Myocyte (in vitro differentiated cells): ENCODE data around the gene KRTAP5-8. TPM values are rescaled to one million over a fixed set of nuclear protein-coding genes. Genes with fewer than 3 reads are reported as not detected.

Experiments
- DNase-seq: peaks from one replicate; pipeline ENCODE4 v3.0.0-alpha.2; 2012; ENCODE audit warnings: low read depth
- polyA plus RNA-seq: library from polyadenylated mRNA; unstranded; fragments of >200 nt; gene quantifications from one replicate; pipeline ENCODE4 v1.2.1, GENCODE V29; 2012; ENCODE audit warnings: missing spikeins
- total RNA-seq: library from RNA; depleted of rRNA; stranded (reverse); fragments of >200 nt; gene quantifications from 2 replicates; pipeline ENCODE4 v1.2.3, GENCODE V29; 2014

The KRTAP5-8 gene, protein sequence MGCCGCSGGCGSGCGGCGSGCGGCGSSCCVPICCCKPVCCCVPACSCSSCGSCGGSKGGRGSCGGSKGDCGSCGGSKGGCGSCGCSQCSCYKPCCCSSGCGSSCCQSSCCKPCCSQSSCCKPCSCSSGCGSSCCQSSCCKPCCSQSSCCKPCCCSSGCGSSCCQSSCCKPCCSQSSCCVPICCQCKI
- total RNA-seq = 0.21 TPM in 1 of 2 replicates, not detected in the other
- not detected for polyA plus RNA-seq

- peak; percentile 9 for DNase-seq
Observed at GRCh38 chr11:71537977-71538665, at the start of gene KRTAP5-8. Gene KRTAP5-8 (plus strand): TSS chr11:71538025. CDS start chr11:71538056, 31 bp downstream.

GRCh38 chr11:71488681-71489270, 49.0 kb upstream of the KRTAP5-8 start:
- no peak for DNase-seq

- no peak for DNase-seq
Observed at GRCh38 chr11:71489311-71490043, 48.3 kb upstream of the KRTAP5-8 start.

DNA sequence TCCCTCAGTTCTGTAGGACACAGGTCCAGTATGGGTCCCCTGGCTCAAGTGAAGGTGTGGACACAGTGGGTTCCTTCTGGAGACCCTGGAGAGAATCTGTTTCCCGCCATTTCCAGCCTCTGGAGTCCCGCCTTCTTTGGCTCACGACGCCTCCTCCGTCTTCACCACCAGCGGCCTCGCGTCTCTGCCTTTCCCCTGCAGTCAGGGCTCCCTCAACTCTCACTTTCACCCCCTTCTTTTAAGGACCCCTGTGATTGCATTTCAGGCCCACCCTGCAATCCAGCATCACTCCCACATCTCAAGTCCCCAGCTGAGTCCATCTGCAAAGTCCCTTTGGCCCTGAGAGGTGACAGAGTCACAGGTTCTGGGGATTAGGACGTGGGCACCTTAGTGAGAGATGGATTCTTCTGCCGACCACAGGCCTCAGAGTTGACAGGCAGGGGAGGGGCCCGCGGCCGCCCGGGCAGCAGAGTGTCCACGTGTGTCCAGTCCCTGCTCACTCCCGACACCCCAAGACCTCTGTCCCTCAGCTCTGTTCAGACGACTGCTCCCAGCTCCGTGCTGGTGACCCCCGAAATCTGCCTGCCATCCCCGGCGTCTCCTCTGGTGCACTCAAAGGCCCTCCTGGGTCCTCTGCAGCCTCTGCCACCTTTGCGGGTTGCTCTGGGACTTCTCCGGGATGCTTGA, 47.6 kb upstream of the KRTAP5-8 start:
- no peak for DNase-seq

DNA sequence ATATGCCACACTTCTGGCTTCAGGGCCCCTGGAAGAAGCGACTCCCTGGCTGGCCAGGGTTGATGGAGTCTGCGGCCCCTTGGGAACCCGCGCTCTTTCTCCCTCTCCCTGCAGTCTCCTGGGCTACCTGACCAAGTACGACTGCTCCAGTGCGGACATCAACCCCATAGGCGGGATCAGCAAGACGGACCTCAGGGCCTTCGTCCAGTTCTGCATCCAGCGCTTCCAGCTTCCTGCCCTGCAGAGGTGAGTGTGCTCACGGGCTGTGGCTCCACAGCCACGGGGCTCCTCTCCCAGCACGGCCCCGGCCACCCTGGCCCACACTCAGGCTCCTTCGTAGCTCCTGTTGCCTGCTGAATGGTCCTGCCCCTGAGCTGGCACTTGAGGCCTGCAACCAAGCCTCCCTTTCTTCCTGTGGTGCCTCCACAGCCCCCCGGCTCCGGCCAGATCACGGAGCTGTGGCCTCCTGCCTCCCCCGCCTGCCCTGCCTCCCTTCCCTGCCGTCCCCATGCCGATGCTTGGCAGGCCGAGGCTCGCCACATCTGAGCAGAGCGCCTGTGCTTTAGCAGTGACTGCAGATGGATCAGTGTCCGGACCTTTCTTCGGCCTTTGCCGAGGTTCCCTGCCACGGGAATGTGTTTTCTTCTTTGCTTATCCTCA, 47.0 kb upstream of the KRTAP5-8 start:
- no peak for DNase-seq

- DNase-seq = no peak
Observed at GRCh38 chr11:71491531-71491930, 46.3 kb upstream of the KRTAP5-8 start.

DNA sequence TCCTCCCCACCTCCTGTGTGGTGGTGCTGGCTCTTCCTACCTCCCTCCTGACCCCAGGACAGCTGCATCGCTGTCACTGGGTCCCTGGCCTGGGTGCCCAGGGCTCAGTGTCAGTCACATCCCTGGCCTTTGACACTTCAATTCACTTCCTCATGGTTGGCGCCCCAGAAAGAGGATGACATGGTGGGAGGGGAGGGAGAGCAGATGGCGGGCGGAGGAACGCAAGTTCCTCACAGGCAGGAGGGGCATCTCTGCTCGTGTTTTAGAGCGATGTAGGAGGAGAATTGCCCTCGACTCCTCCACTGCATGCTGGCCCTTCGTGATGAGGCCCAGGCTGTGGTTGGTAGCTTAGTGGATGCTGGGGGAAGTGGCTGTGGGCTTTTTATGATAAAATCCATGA, 45.9 kb upstream of the KRTAP5-8 start:
- no peak for DNase-seq

DNA sequence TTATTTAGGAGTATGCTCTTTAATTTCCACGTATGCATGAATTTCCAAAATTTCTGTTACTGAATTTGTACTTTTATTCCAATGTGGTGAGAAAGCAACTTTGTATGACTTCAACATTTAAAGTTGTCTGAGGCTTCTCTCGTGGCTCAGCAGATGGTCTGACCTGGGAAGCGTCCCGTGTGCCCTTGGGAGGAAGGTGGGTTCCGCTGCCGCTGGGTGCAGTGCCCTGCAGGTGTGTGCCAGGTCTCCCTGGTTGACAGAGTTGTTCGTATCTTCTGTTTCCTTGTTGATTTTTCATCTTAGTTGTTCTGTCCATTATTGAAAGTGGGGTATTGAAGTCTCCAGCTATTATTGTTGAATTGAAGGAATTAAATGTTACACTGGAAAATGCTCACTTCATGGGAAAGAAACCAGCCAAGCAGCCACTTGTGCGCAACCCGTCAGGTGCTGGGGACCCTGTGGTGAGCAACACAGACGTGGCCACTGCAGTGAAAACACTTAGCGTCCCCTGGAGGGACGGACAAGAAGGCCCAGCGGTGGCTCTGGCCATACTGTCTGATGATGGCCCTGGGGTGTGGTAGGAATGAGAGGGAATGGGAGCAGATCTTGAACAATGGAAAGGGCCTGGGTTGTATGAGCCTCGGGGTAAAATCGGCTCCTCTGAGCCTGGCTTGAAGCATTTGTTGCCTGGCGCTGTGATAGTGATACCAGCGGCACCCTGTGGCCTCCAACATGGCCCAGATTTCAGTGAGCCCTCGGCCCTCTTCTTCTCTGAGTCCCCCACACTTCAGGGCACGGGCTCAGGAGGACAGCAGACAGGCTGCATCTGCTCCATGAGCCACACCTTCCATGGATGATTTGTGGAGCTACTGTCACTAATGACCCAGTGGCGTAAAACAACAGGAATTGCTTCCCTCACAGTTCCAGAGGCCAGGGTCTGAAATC, 42.3 kb upstream of the KRTAP5-8 start:
- no peak for DNase-seq

GRCh38 chr11:71496421-71496820, 41.4 kb upstream of the KRTAP5-8 start:
- no peak for DNase-seq

DNA sequence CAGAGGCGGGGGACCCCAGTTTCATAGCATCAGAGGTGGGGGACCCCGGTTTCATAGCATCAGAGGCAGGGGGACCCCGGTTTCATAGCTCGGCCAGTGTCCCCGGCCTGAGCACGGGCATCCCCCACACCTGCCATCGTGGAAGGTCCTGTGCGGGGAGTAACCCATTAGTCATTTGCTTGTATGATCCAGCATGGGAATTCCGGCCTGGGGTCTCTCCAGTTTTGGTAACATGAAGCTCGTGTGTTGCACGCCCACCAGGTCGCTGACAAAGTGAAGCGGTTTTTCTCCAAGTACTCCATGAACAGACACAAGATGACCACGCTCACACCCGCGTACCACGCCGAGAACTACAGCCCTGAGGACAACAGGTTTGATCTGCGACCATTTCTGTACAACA, 39.7 kb upstream of the KRTAP5-8 start:
- no peak for DNase-seq

GRCh38 chr11:71499125-71499524, 38.7 kb upstream of the KRTAP5-8 start:
- peak; percentile 89 for DNase-seq

DNA sequence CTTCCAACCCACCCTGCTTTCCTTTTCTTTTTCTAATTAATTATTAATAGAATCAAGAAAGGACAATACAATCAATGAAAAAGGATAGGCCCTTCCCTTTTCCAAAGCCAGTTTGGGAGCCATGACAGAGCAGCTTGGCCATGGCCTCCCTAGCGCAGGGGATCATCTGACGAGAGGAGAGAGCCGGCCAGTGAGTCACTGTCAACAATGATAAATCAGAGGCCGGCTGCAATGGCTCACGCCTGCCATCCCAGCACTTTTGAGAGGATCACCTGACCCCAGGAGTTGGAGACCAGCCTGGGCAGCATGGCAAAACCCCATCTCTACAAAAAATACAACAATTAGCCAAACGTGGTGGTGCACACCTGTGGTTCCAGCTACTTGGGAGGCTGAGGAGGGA, 38.3 kb upstream of the KRTAP5-8 start:
- DNase-seq = peak; percentile 63

GRCh38 chr11:71500601-71501021, 37.2 kb upstream of the KRTAP5-8 start:
- DNase-seq = peak; percentile 85

DNA sequence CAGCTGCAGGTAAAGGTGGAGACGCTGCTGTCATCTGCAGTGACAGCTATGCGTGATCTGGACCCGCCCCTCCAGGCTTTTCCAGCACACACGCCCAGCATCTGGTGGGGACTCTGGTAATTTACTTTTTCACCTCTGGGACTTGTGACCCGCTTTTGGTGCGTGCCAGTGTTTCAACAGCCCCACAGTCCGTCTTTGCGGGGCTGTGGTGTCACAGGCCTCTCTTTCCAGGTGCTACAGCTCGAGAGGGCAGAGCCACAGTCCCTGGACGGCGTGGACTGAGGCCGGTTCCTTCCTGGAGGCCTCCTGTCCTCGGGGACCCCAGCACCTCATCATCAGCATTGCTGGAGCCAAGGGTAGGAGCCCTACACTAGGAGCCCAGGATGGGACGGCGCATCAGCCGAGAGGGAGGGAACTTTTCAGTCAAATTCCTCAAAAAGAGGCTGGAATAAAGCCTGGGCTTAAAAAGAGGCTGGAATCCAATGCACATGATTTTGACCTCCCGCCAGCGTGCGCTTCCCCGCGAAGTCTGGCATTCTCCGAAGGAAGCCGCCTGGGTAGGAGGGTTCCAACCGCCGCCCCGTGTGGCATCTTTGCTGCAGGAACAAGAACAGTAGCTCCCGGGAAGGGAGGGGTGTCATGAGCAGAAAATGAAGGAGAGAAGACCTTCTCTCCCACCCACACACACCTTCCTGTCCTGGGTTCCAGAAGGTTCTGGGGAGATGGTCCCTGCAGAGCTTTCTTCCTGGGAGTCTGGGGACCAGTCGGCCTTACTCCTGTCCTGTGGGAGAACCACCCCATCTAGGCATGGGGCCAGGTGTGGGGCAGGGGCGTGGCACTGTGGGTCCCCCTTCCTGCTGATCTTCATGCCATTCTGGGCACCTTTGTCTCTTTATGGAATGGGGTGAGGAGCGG, 36.5 kb upstream of the KRTAP5-8 start:
- DNase-seq = no peak

DNA sequence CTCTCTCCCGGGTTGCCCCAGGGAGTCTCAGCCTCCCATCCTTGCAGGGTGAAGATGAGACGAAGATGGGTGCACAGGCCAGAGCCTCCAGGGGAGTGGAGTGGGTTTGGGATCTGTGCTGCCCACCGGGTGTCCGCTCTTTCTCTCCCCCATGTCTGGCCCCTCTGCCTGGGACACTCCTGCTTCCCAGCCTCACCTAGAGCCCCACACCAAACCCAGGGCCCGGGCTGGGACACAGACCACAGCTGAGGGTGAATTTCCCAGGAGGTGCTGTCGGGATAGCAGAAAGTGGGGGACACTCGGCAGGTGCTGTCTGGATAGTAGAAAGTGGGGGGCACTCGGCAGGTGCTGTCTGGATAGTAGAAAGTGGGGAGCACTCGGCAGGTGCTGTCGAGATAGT, 35.8 kb upstream of the KRTAP5-8 start:
- no peak for DNase-seq

DNA sequence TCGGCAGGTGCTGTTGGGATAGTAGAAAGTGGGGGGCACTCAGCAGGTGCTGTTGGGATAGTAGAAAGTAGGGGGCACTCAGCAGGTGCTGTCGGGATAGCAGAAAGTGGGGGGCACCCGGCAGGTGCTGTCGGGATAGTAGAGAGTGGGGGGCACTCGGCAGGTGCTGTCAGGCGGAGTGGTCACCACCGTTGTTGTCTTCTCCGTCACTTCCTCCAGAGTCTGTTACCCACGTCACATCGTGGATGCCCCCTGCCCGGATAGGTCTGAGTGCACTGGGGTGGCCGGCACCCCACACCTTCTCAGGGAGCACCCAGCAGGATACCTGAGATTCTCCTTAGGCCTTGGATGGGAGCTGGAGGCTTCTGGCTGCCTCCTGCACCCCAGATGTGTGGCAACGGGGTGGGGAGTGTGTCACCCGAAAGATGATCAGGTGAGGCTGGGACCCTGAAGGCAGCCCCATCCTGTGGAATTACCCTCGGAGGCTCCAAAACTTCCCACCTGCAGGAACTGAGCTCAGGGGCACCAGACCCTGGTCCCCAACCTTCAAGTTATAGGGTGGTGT, 34.9 kb upstream of the KRTAP5-8 start:
- DNase-seq = no peak

DNA sequence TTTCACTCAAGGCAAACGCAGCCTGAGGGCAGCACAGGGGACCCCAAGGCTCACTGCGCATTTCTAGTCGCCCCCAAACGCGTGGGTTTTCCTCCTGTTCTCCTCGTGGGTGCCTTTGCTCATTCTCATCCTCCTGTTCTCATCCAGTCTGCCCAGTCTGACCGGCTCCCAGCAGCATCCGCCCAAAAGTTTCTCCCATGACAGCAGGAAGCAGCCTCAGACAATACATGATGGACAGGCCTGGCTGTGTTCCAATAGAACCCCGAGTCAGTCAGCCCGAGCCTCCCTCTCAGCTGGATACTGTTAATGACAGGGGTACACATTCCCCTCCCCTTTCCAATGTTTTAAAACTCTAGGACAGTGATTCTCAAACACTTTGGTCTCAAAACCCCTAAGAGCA, 33.3 kb upstream of the KRTAP5-8 start:
- no peak for DNase-seq

- DNase-seq = no peak
Observed at GRCh38 chr11:71505001-71505400, 32.8 kb upstream of the KRTAP5-8 start.
